RWPE2 (cell line): Measurements from ENCODE around the gene MCOLN3.

Experiments used
- ATAC-seq: fragments of 200-7000 bp; cut with Tn5 transposase; 3 replicates; pipeline ENCODE4 v1.9.1; 2021; ENCODE audit warnings: low read depth
- DNase-seq: peaks from one replicate; pipeline ENCODE4 v3.0.0-alpha.2; 2020; ENCODE audit warnings: low spot score
- H3K27ac ChIP-seq: fragments of 450-650 bp; 2 replicates; pipeline ENCODE4 v1.5.1; 2017; ENCODE audit warnings: mild to moderate bottlenecking; ENCODE audit not compliant: poor library complexity, severe bottlenecking
- H3K27me3 ChIP-seq: fragments of 250-450 bp; sonication (Bioruptor Pico); 2 replicates; pipeline ENCODE4 v1.5.1; 2021; ENCODE audit warnings: mild to moderate bottlenecking, moderate library complexity; ENCODE audit not compliant: insufficient read depth, poor library complexity, severe bottlenecking
- H3K36me3 ChIP-seq: fragments of 250-450 bp; sonication (Bioruptor Pico); 2 replicates; pipeline ENCODE4 v1.5.1; 2020; ENCODE audit warnings: low read depth, mild to moderate bottlenecking, moderate library complexity
- H3K4me1 ChIP-seq: fragments of 250-450 bp; sonication (Bioruptor Pico); 2 replicates; pipeline ENCODE4 v1.5.1; 2021; ENCODE audit warnings: mild to moderate bottlenecking, moderate library complexity; ENCODE audit not compliant: insufficient read depth, poor library complexity, severe bottlenecking
- H3K4me3 ChIP-seq: fragments of 250-450 bp; sonication (Bioruptor Pico); 2 replicates; pipeline ENCODE4 v1.5.1; 2021; ENCODE audit warnings: mild to moderate bottlenecking, moderate library complexity; ENCODE audit not compliant: severe bottlenecking
- H3K9me3 ChIP-seq: fragments of 250-450 bp; sonication (Bioruptor Pico); 2 replicates; pipeline ENCODE4 v1.5.1; 2021; ENCODE audit warnings: mild to moderate bottlenecking, moderate library complexity; ENCODE audit not compliant: severe bottlenecking
- CTCF ChIP-seq: fragments of 450-650 bp; IDR thresholded peaks from one replicate; pipeline ENCODE4 v1.5.1; 2017; ENCODE audit warnings: mild to moderate bottlenecking, moderate library complexity; ENCODE audit not compliant: poor library complexity, severe bottlenecking

MCOLN3 gene

GRCh38 chr1:85033221-85033620 is 15.1 kb downstream of the MCOLN3 start:
- no peak overlapping the region for H3K27ac ChIP-seq
- H3K4me3 ChIP-seq = no peak overlapping the region
- DNase-seq (no peak), ATAC-seq (no peak)
- no peaks in the 10 kb centered on the region for H3K4me1 ChIP-seq
- peaks cover 17% of the 10 kb centered on the region; the same call in 1 of the 2 replicates for H3K36me3 ChIP-seq
- no peaks in the 10 kb centered on the region for H3K9me3 ChIP-seq
- TF ChIP-seq CTCF = no peak
- no peaks in the 10 kb centered on the region for H3K27me3 ChIP-seq

- no peak for ATAC-seq
Observed at GRCh38 chr1:85030536-85030935, 17.8 kb downstream of the MCOLN3 start.

GRCh38 chr1:85028151-85028550 is 20.1 kb downstream of the MCOLN3 start:
- no peak overlapping the region for H3K4me3 ChIP-seq
- TF ChIP-seq CTCF = no peak
- ATAC-seq (no peak), DNase-seq (no peak)
- no peak overlapping the region for H3K27ac ChIP-seq
- H3K36me3 ChIP-seq = peaks cover 20% of the 10 kb centered on the region; the same call in 1 of the 2 replicates
- H3K4me1 ChIP-seq = no peaks in the 10 kb centered on the region
- H3K9me3 ChIP-seq = no peaks in the 10 kb centered on the region
- no peaks in the 10 kb centered on the region for H3K27me3 ChIP-seq

More at GRCh38 chr1:85030536-85030935, 17.8 kb downstream of the MCOLN3 start:
- H3K27me3 ChIP-seq = no peaks in the 10 kb centered on the region
- H3K27ac ChIP-seq = no peak overlapping the region
- no peak overlapping the region for H3K4me3 ChIP-seq
- DNase-seq = no peak
- H3K9me3 ChIP-seq = no peaks in the 10 kb centered on the region
- TF ChIP-seq CTCF = no peak
- peaks cover 20% of the 10 kb centered on the region; the same call in 1 of the 2 replicates for H3K36me3 ChIP-seq
- no peaks in the 10 kb centered on the region for H3K4me1 ChIP-seq

GRCh38 chr1:85027242-85027983 is 20.9 kb downstream of the MCOLN3 start:
- Histone ChIP-seq H3K9me3 (no peaks in the 10 kb centered on the region), H3K27me3 (no peaks in the 10 kb centered on the region), H3K4me3 (no peak overlapping the region), H3K36me3 (peaks cover 19% of the 10 kb centered on the region; the same call in 1 of the 2 replicates), H3K4me1 (no peaks in the 10 kb centered on the region), H3K27ac (no peak overlapping the region)
- no peak for TF ChIP-seq CTCF
- DNase-seq = no peak
- no peak for ATAC-seq

GRCh38 chr1:85025940-85026339 is 22.4 kb downstream of the MCOLN3 start:
- no peak overlapping the region for H3K27ac ChIP-seq
- H3K36me3 ChIP-seq = peaks cover 15% of the 10 kb centered on the region; the same call in 1 of the 2 replicates
- no peaks in the 10 kb centered on the region for H3K9me3 ChIP-seq
- no peaks in the 10 kb centered on the region for H3K4me1 ChIP-seq
- no peak overlapping the region for H3K4me3 ChIP-seq
- ATAC-seq = no peak
- no peak for DNase-seq
- no peaks in the 10 kb centered on the region for H3K27me3 ChIP-seq
- TF ChIP-seq CTCF = no peak
